SH-SY5Y (cell line): Measurements from ENCODE around the gene AHCTF1.

Source experiments
- GATA2 ChIP-seq: IDR thresholded peaks from 2 replicates; pipeline ENCODE4 v1.6.1; 2011; ENCODE audit warnings: mild to moderate bottlenecking, low read depth, low read length
- GATA3 ChIP-seq: IDR thresholded peaks from 2 replicates; pipeline ENCODE4 v1.6.1; 2011; ENCODE audit warnings: low read depth, mild to moderate bottlenecking, low read length, moderate library complexity

DNA sequence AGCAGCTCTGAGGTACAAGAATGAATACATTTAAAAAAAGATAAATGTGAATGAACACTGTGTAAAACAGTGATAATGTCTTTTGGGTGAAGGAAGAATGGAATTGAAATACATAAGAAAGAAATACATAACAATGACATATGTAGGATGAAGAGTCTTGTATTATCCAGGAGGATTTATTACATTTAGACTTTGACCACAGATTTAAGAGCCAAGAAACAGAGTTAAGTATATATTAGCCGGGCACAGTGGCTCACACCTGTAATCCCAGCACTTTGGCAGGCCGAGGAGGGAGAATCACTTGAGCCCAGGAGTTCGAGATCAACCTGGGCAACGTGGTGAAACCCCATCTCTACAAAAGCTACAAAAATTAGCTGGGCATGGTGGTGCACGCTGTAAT lies 127.9 kb downstream of the AHCTF1 start:
- TF ChIP-seq GATA3 (no peak), GATA2 (no peak)
